Body of pancreas (tissue), 4 donors: ENCODE data around the gene CCDC7. TPM values are rescaled to one million over a fixed set of nuclear protein-coding genes. Genes with fewer than 3 reads are reported as not detected.
"Not testable (repeated sequence)": the region's sequence is repeated elsewhere in the genome, so short reads cannot be mapped to it uniquely, and the experiment has no call there.

Source experiments
- ATAC-seq: fragments of 150-250 bp; one replicate; pipeline ENCODE4 v1.9.1; 2016
- DNase-seq, 4 donors: peaks; one replicate each; pipeline ENCODE4 v3.0.0-alpha.2; 2019
- H3K27ac ChIP-seq, 4 donors: fragments of 200-600 bp; sonication (generic); 1 replicate in 3 of 4; 2 replicates in 1 of 4; pipeline versions ENCODE4 v1.5.1 to v1.6.1; 2016 to 2019; ENCODE audit warnings: mild to moderate bottlenecking in 1 of 4, mixed read lengths in 1 of 4, moderate library complexity in 1 of 4
- H3K27me3 ChIP-seq, 2 donors: fragments of 200-600 bp; sonication (generic); one replicate each; pipeline ENCODE4 v1.6.0; 2016; ENCODE audit warnings: mild to moderate bottlenecking in 1 of 2
- H3K36me3 ChIP-seq, 2 donors: fragments of 200-600 bp; sonication (generic); replicated peaks in 1 of 2; 2 replicates each; pipeline ENCODE4 v1.5.1; 2016; ENCODE audit warnings: low read depth in 2 of 2; ENCODE audit not compliant: insufficient read depth in 1 of 2
- H3K4me1 ChIP-seq: fragments of 200-600 bp; sonication (generic); one replicate; pipeline ENCODE4 v1.6.0; 2016
- H3K4me3 ChIP-seq, 2 donors: fragments of 200-600 bp; sonication (generic); 1 replicate in 1 of 2; 2 replicates in 1 of 2; pipeline ENCODE4 v1.5.1; 2016 to 2019
- H3K9me3 ChIP-seq, 3 donors: fragments of 200-600 bp; sonication (generic); 1 replicate in 2 of 3; 2 replicates in 1 of 3; pipeline ENCODE4 v1.5.1; 2016
- CTCF ChIP-seq, 7 experiments: fragments of 450-650 bp in 4 of 7; fragments of 200-600 bp in 3 of 7; sonication (generic) in 3 of 7; IDR thresholded peaks; one replicate each; pipeline ENCODE4 v1.5.1; 2016 to 2019; ENCODE audit warnings: antibody characterized with exemption in 7 of 7
- POLR2A ChIP-seq, 3 donors: fragments of 450-650 bp; IDR thresholded peaks; one replicate each; pipeline ENCODE4 v1.6.1; 2016; ENCODE audit warnings: antibody characterized with exemption in 3 of 3, mild to moderate bottlenecking in 2 of 3
- WGBS, 2 donors: methylation state at CpG; one replicate each; pipeline ENCODE4 v1.1.5; 2017; 5-methylcytosine and 5-hydroxymethylcytosine counted together
- intact Hi-C: fragments of 100-400 bp; cut with DNase I; formaldehyde crosslinking; loops from one replicate; pipeline ENCODE4 v1.15.1; 2023
- total RNA-seq, 2 donors: library from RNA; depleted of rRNA; stranded (reverse); fragments of >200 nt; gene quantifications; one replicate each; pipeline ENCODE4 v1.1.0, GENCODE V29; 2016

The CCDC7 gene
- total RNA-seq, 2 donors from 2014 or later, result 4.3 to 23.6 TPM

- Histone ChIP-seq H3K4me1 (no peaks in the 10 kb centered on the region), H3K9me3 (no peaks in the 10 kb centered on the region), H3K36me3 (no peaks in the 10 kb centered on the region), H3K27me3 (no peaks in the 10 kb centered on the region), H3K4me3 (no peak overlapping the region), H3K27ac (no peak overlapping the region)
- intact Hi-C loops, result no loop called here
- TF ChIP-seq CTCF (IDR thresholded peaks at IDR 0.05) (no peak), POLR2A (IDR thresholded peaks at IDR 0.05) (no peak)
- DNase-seq, result no peak
- ATAC-seq, result no peak
Observed at GRCh38 chr10:32629910-32630309, 184.0 kb downstream of the CCDC7 start.

- intact Hi-C loops, result no loop called here
- H3K36me3 ChIP-seq, result no peaks in the 10 kb centered on the region
- WGBS, 2 donors, result 34 to 38% methylated on average over 1 of the region's 1 CpG
- DNase-seq (no peak), ATAC-seq (no peak)
- no peak overlapping the region for H3K27ac ChIP-seq
- peaks cover 0 to 6% (median 0%) of the 10 kb centered on the region in 3 donors for H3K9me3 ChIP-seq
- no peak overlapping the region for H3K4me3 ChIP-seq
- TF ChIP-seq POLR2A (IDR thresholded peaks at IDR 0.05), result no peak
- no peak for TF ChIP-seq CTCF (IDR thresholded peaks at IDR 0.05)
- H3K27me3 ChIP-seq, result no peaks in the 10 kb centered on the region
- H3K4me1 ChIP-seq, result no peaks in the 10 kb centered on the region
Observed at GRCh38 chr10:32646535-32646934, 200.6 kb downstream of the CCDC7 start.

DNA sequence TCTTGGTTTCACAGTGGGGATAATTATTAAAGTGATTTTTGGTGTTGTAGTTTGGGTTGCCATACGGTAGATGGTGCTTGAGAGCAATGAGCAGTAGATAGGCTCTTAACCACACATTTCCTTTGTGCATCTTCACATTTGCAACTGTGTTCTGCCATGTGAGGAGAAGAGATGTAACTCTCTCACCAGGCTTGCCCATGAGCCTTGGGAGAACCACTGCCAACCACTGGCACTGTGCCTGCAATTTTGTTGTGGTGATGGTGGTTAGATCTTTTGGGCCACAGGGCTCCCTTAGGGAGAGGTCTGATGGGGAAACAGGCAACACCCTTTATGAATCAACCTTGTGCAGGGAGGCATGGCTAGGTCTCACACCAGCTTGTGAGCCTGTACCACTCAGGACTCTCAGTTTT, 204.3 kb downstream of the CCDC7 start:
- intact Hi-C loops, result no loop called here
- TF ChIP-seq CTCF (IDR thresholded peaks at IDR 0.05) (no peak), POLR2A (IDR thresholded peaks at IDR 0.05) (no peak)
- ATAC-seq (no peak), DNase-seq (no peak)
- no peaks in the 10 kb centered on the region for H3K36me3 ChIP-seq
- WGBS, 2 donors, result 94% methylated on average over 1 of the region's 1 CpG
- no peak overlapping the region for H3K4me3 ChIP-seq
- H3K27me3 ChIP-seq, result no peaks in the 10 kb centered on the region
- H3K4me1 ChIP-seq, result no peaks in the 10 kb centered on the region
- no peak overlapping the region for H3K27ac ChIP-seq
- H3K9me3 ChIP-seq, result peaks cover 0 to 13% (median 0%) of the 10 kb centered on the region in 3 donors

GRCh38 chr10:32657430-32657829, 211.5 kb downstream of the CCDC7 start:
- H3K27ac ChIP-seq, H3K4me1 ChIP-seq, ATAC-seq, DNase-seq, H3K36me3 ChIP-seq, H3K4me3 ChIP-seq, intact Hi-C loops, H3K27me3 ChIP-seq: not testable (repeated sequence)
- peaks cover 0 to 24% (median 0%) of the 10 kb centered on the region in 3 donors for H3K9me3 ChIP-seq
- WGBS, 2 donors, result 26 to 67% methylated on average over 1 of the region's 1 CpG

- DNase-seq (no peak), ATAC-seq (no peak)
- Histone ChIP-seq H3K27ac (no peak overlapping the region), H3K4me3 (no peak overlapping the region), H3K27me3 (no peaks in the 10 kb centered on the region), H3K9me3 (peaks cover 0 to 11% (median 0%) of the 10 kb centered on the region in 3 donors), H3K4me1 (no peaks in the 10 kb centered on the region), H3K36me3 (no peaks in the 10 kb centered on the region)
- intact Hi-C loops, result no loop called here
- TF ChIP-seq CTCF (IDR thresholded peaks at IDR 0.05) (no peak), POLR2A (IDR thresholded peaks at IDR 0.05) (no peak)
- WGBS, 2 donors, result 79 to 100% methylated on average over 2 of the region's 2 CpGs
Observed at GRCh38 chr10:32661346-32661745, 215.4 kb downstream of the CCDC7 start.
